ENCODE data around the gene DLGAP4.

DLGAP4 gene

GRCh38 chr20:36320898-36321695 is 15.0 kb downstream of the DLGAP4 start:
- DNase-seq (ENCODE audit: extremely low read depth, insufficient read length) = no peak
- H3K27me3 ChIP-seq (replicated peaks; ENCODE audit: control insufficient read depth, insufficient read depth, low read length) = no peaks in the 10 kb centered on the region; the same call in 1 of the 2 replicates
- no peak overlapping the region for H3K4me3 ChIP-seq (replicated peaks; ENCODE audit: low read depth, low read length)
- TF ChIP-seq, protein P1, sequence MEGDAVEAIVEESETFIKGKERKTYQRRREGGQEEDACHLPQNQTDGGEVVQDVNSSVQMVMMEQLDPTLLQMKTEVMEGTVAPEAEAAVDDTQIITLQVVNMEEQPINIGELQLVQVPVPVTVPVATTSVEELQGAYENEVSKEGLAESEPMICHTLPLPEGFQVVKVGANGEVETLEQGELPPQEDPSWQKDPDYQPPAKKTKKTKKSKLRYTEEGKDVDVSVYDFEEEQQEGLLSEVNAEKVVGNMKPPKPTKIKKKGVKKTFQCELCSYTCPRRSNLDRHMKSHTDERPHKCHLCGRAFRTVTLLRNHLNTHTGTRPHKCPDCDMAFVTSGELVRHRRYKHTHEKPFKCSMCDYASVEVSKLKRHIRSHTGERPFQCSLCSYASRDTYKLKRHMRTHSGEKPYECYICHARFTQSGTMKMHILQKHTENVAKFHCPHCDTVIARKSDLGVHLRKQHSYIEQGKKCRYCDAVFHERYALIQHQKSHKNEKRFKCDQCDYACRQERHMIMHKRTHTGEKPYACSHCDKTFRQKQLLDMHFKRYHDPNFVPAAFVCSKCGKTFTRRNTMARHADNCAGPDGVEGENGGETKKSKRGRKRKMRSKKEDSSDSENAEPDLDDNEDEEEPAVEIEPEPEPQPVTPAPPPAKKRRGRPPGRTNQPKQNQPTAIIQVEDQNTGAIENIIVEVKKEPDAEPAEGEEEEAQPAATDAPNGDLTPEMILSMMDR (IDR thresholded peaks at IDR 0.05; ENCODE audit: insufficient read depth, low read length, poor library complexity, severe bottlenecking) = no peak
- no peaks in the 10 kb centered on the region for H3K36me3 ChIP-seq (ENCODE audit: control insufficient read depth, insufficient read depth, low read length)

GRCh38 chr20:36322131-36322530 is 16.0 kb downstream of the DLGAP4 start:
- no peak overlapping the region for H3K4me3 ChIP-seq (replicated peaks; ENCODE audit: low read depth, low read length)
- DNase-seq (ENCODE audit: extremely low read depth, insufficient read length) = no peak
- TF ChIP-seq, protein P1 (IDR thresholded peaks at IDR 0.05; ENCODE audit: insufficient read depth, low read length, poor library complexity, severe bottlenecking) = no peak
- H3K36me3 ChIP-seq (ENCODE audit: control insufficient read depth, insufficient read depth, low read length) = no peaks in the 10 kb centered on the region
- no peaks in the 10 kb centered on the region; the same call in 1 of the 2 replicates for H3K27me3 ChIP-seq (replicated peaks; ENCODE audit: control insufficient read depth, insufficient read depth, low read length)

DNA sequence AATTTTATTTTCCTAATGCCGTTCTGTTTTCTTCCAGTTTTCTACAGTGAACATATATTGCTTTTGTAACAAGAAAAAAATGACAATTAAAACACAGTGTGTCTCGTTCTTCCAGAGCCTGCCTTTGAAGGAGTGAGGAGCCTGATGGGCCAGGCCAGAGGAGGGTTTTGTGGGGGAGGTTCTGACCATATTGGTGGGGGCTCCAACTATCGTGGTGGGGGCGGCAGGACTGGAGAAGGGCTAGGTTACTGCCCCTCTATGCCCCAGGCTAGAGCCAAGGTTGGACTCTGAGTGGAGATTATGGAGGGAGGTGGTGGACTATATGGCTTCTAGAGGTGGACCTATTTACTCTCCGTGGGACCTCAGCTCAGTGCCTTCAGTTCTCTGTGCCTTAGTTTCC is 24.0 kb downstream of the DLGAP4 start:
- no peaks in the 10 kb centered on the region for H3K36me3 ChIP-seq (ENCODE audit: control insufficient read depth, insufficient read depth, low read length)
- peaks cover 3% of the 10 kb centered on the region for H3K27me3 ChIP-seq (replicated peaks; ENCODE audit: control insufficient read depth, insufficient read depth, low read length)
- TF ChIP-seq, protein P1 (IDR thresholded peaks at IDR 0.05; ENCODE audit: insufficient read depth, low read length, poor library complexity, severe bottlenecking) = no peak
- no peak for DNase-seq (ENCODE audit: extremely low read depth, insufficient read length)
- no peak overlapping the region for H3K4me3 ChIP-seq (replicated peaks; ENCODE audit: low read depth, low read length)

GRCh38 chr20:36331209-36331608 is 25.1 kb downstream of the DLGAP4 start:
- no peak overlapping the region for H3K4me3 ChIP-seq (replicated peaks; ENCODE audit: low read depth, low read length)
- no peak for DNase-seq (ENCODE audit: extremely low read depth, insufficient read length)
- TF ChIP-seq, protein P1 (IDR thresholded peaks at IDR 0.05; ENCODE audit: insufficient read depth, low read length, poor library complexity, severe bottlenecking) = no peak
- peaks cover 3% of the 10 kb centered on the region for H3K27me3 ChIP-seq (replicated peaks; ENCODE audit: control insufficient read depth, insufficient read depth, low read length)
- no peaks in the 10 kb centered on the region for H3K36me3 ChIP-seq (ENCODE audit: control insufficient read depth, insufficient read depth, low read length)

- no peak for DNase-seq (ENCODE audit: extremely low read depth, insufficient read length)
- Histone ChIP-seq H3K27me3 (replicated peaks; ENCODE audit: control insufficient read depth, insufficient read depth, low read length) (peaks cover 3% of the 10 kb centered on the region), H3K4me3 (replicated peaks; ENCODE audit: low read depth, low read length) (no peak overlapping the region), H3K36me3 (ENCODE audit: control insufficient read depth, insufficient read depth, low read length) (no peaks in the 10 kb centered on the region)
- TF ChIP-seq, protein P1 (IDR thresholded peaks at IDR 0.05; ENCODE audit: insufficient read depth, low read length, poor library complexity, severe bottlenecking) = no peak
These were observed 27.7 kb downstream of the DLGAP4 start for GRCh38 chr20:36333841-36334240.
